ENCODE measurements around the gene CR1L. TPM values are rescaled to one million over a fixed set of nuclear protein-coding genes. Genes with fewer than 3 reads are reported as not detected.

The CR1L gene
- total and polyA plus RNA-seq, 2 of the 8 experiments (the other 6 are each of a cell fraction or from before 2014, with no cell fraction given): 0.39 TPM; not detected in 1

GRCh38 chr1:207651583-207651982 lies 6.7 kb downstream of the CR1L start (continued):
- TF ChIP-seq PHF8 (conservative IDR thresholded peaks at IDR 0.05; ENCODE audit: low read depth, low read length) (no peak), MAFK (IDR thresholded peaks at IDR 0.05; ENCODE audit: low read depth, low read length) (no peak)
